HEK293T (cell line): Measurements from ENCODE around the gene MAD1L1.

Source experiments
- ARNT ChIP-seq: fragments of 450-650 bp; IDR thresholded peaks from 2 replicates; pipeline ENCODE4 v1.6.1; 2017; ENCODE audit warnings: mild to moderate bottlenecking
- FOXA1 ChIP-seq: fragments of 450-650 bp; IDR thresholded peaks from 2 replicates; pipeline ENCODE4 v1.6.1; 2016; ENCODE audit warnings: mild to moderate bottlenecking
- HDGF ChIP-seq: fragments of 450-650 bp; IDR thresholded peaks from 2 replicates; pipeline ENCODE4 v1.6.1; 2017; ENCODE audit warnings: antibody characterized with exemption, borderline replicate concordance
- L3MBTL2 ChIP-seq: fragments of 450-650 bp; conservative IDR thresholded peaks from 2 replicates; pipeline ENCODE4 v1.6.1; 2016; ENCODE audit warnings: mild to moderate bottlenecking
- LEF1 ChIP-seq: fragments of 450-650 bp; IDR thresholded peaks from 2 replicates; pipeline ENCODE4 v1.6.1; 2017; ENCODE audit warnings: mild to moderate bottlenecking, borderline replicate concordance

DNA sequence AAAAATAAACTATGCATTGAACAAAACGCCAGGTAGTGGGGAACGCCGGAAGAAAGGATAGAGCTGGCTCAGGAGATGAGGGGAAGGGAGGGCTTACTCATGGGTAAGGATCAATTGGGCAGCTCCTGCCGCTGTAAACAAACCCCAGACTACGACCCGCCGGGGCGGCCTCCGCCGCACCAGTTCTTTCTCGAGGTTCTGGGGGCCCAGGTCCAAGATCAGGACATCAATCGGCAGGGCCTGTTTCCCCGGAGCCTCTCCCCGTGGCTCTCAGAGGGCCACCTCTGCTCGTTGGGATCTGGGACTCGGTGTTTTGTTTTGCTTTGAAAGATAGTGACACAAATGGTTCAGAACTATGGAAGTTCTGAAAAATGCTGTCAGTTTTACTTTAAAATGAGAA is 422.2 kb downstream of the MAD1L1 start:
- no peak for TF ChIP-seq FOXA1
- no peak for TF ChIP-seq HDGF
- no peak for TF ChIP-seq ARNT
- no peak for TF ChIP-seq LEF1
- no peak for TF ChIP-seq L3MBTL2
